CD8-positive, alpha-beta memory T cell (primary cell): ENCODE measurements around the gene BRK1. TPM values are rescaled to one million over a fixed set of nuclear protein-coding genes. Genes with fewer than 3 reads are reported as not detected.
"Not testable (repeated sequence)": the region's sequence is repeated elsewhere in the genome, so short reads cannot be mapped to it uniquely, and the experiment has no call there.

Experiments used
- CTCF ChIA-PET: fragments of 350-600 bp; sonication (Branson Sonifier 250); formaldehyde crosslinking; loops from one replicate; lab custom pipeline; 2021; ENCODE audit warnings: antibody characterized with exemption; lab: Charles Lee
- POLR2A ChIA-PET: fragments of 350-600 bp; sonication (Branson Sonifier 250); formaldehyde crosslinking; loops from one replicate; lab custom pipeline; 2021; ENCODE audit warnings: antibody characterized with exemption; lab: Charles Lee
- DNase-seq, 5 donors: peaks; one replicate each; pipeline versions ENCODE4 v3.0.0 to v3.0.0-alpha.2; 2020 to 2022; ENCODE audit warnings: mixed read lengths in 1 of 5
- H3K27ac ChIP-seq: one replicate; pipeline ENCODE4 v1.7.0; 2013; ENCODE audit warnings: low read depth, mild to moderate bottlenecking, low read length, moderate library complexity
- H3K27me3 ChIP-seq: 2 replicates; pipeline ENCODE4 v1.7.0; 2013; ENCODE audit warnings: low read length, mild to moderate bottlenecking; ENCODE audit not compliant: insufficient read depth, poor library complexity, severe bottlenecking
- H3K36me3 ChIP-seq: 2 replicates; pipeline ENCODE4 v1.7.0; 2013; ENCODE audit warnings: mild to moderate bottlenecking, low read length, moderate library complexity; ENCODE audit not compliant: insufficient read depth
- H3K4me1 ChIP-seq: 2 replicates; pipeline ENCODE4 v1.7.0; 2013; ENCODE audit warnings: mild to moderate bottlenecking, low read length, moderate library complexity; ENCODE audit not compliant: insufficient read depth
- H3K4me3 ChIP-seq: 2 replicates; pipeline ENCODE4 v1.7.0; 2013; ENCODE audit warnings: mild to moderate bottlenecking, low read length
- H3K9me3 ChIP-seq: 2 replicates; pipeline ENCODE4 v1.7.0; 2013; ENCODE audit warnings: mild to moderate bottlenecking, low read length
- H3K27ac Mint-ChIP-seq, 8 donors: one replicate each; pipeline ENCODE4 v1.8.0; 2020 to 2021; ENCODE audit warnings: mixed read lengths in 8 of 8, mild to moderate bottlenecking in 6 of 8, inconsistent platforms in 3 of 8, moderate library complexity in 3 of 8
- H3K27me3 Mint-ChIP-seq, 2 donors: one replicate each; pipeline ENCODE4 v1.8.0; 2020 to 2021; ENCODE audit warnings: mixed read lengths in 2 of 2, mild to moderate bottlenecking in 1 of 2, moderate library complexity in 1 of 2
- H3K36me3 Mint-ChIP-seq, 3 donors: one replicate each; pipeline ENCODE4 v1.8.0; 2020 to 2021; ENCODE audit warnings: mixed read lengths in 3 of 3, inconsistent platforms in 1 of 3, mild to moderate bottlenecking in 1 of 3
- H3K4me1 Mint-ChIP-seq, 3 donors: one replicate each; pipeline ENCODE4 v1.8.0; 2020 to 2021; ENCODE audit warnings: mixed read lengths in 3 of 3, inconsistent platforms in 1 of 3, mild to moderate bottlenecking in 1 of 3
- H3K4me3 Mint-ChIP-seq, 7 donors: one replicate each; pipeline ENCODE4 v1.8.0; 2020 to 2021; ENCODE audit warnings: mixed read lengths in 7 of 7, mild to moderate bottlenecking in 6 of 7, moderate library complexity in 4 of 7, inconsistent platforms in 2 of 7
- H3K9me3 Mint-ChIP-seq, 5 donors: one replicate each; pipeline ENCODE4 v1.8.0; 2020 to 2022; ENCODE audit warnings: mixed read lengths in 5 of 5, mild to moderate bottlenecking in 3 of 5, moderate library complexity in 2 of 5, inconsistent platforms in 1 of 5
- polyA plus RNA-seq: library from polyadenylated mRNA; unstranded; fragments of 300-500 nt; fragmentation: Illumina TruSeq; gene quantifications from one replicate; pipeline ENCODE4 v1.2.3, GENCODE V29; 2021
- total RNA-seq, 2 experiments: library from RNA; stranded (reverse); gene quantifications; one replicate each; pipeline ENCODE4 v1.2.3, GENCODE V29; 2021

The BRK1 gene
- 100 to 1,000 TPM; 105 to 106 TPM for total RNA-seq
- polyA plus RNA-seq, result 230 TPM

DNA sequence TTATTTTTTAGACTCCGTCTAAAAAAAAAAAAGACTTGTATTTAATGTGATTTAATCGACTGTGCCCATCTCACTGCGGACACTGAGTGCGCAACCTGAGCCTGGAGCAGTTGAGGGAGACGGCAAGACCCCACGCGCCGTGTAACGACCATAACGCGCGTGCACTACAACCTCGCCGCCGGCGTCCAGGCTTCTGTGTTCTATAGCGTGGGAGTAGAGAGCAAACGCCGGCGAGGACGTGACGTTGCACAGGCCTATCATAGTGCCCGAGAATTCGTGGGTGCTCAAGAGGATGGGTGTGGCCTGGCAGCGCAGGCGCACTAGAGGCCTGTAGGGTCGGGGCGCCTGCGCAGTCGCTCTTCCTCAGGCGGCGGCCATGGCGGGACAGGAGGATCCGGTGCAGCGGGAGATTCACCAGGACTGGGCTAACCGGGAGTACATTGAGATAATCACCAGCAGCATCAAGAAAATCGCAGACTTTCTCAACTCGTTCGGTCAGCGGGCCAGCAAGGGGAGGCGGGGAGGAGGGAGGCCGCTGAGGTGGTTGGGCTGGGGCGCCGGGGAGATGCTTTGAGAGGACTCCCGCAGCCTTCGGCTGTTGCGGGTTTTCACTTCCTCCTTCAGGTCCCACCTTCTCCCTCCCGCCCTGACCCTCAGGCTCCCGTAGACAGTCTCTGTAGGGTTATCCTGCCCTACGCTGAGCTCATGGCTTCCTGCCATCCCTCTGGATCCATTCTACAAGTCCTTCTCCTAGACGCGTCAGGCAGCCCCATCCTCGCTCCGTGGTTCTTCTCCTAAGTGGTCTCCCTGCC is at the start of gene BRK1:
BRK1 (plus strand) TSS at position 350 of the 812 bp plus-strand sequence; CDS start at position 377, 27 bp downstream.
- Histone ChIP-seq H3K4me1 (peaks cover 34% of the 10 kb centered on the region), H3K27ac (peak within 1 kb of the TSS; percentile 82), H3K36me3 (no peaks in the 10 kb centered on the region), H3K9me3 (no peaks in the 10 kb centered on the region), H3K27me3 (no peaks in the 10 kb centered on the region), H3K4me3 (peak within 1 kb of the TSS; percentile 96)
- Mint-ChIP-seq H3K27me3 (no peaks in the 10 kb centered on the region), H3K4me1 (peaks cover 34 to 47% (median 44%) of the 10 kb centered on the region in 3 donors), H3K4me3 (peak within 1 kb of the TSS; percentile 90 to 100 (median 99)), H3K27ac (peak within 1 kb of the TSS; percentile 87 to 100 (median 98)), H3K36me3 (peaks cover 0 to 25% (median 0%) of the 10 kb centered on the region in 3 donors), H3K9me3 (no peaks in the 10 kb centered on the region)
- POLR2A ChIA-PET, result interaction anchor here (0.6 to 1.1 kb wide), 7 partner anchors 104 to 182 kb away, joined by 3 to 10 read pairs (median 4); partner anchors contain the start of gene CRELD1
- DNase-seq, result peak; percentile 89 to 97 (median 91)
- CTCF ChIA-PET, result interaction anchor here (0.7 kb wide), 1 partner anchor 84 kb away, joined by 3 read pairs; no protein-coding TSS in a partner anchor

DNA sequence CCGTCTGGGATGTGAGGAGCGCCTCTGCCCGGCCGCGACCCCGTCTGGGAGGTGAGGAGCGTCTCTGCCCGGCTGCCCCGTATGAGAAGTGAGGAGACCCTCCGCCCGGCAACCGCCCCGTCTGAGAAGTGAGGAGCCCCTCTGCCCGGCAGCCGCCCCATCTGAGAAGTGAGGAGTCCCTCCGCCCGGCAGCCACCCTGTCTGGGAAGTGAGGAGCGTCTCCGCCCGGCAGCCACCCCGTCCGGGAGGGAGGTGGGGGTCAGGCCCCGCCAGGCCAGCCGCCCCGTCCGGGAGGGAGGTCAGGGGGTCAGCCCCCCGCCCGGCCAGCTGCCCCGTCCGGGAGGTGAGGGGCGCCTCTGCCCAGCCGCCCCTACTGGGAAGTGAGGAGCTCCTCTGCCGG is 45.4 kb upstream of the BRK1 start:
- H3K4me3 Mint-ChIP-seq, H3K4me3 ChIP-seq, H3K27me3 Mint-ChIP-seq, H3K27me3 ChIP-seq, H3K27ac ChIP-seq, H3K36me3 ChIP-seq, H3K27ac Mint-ChIP-seq, CTCF ChIA-PET, H3K9me3 ChIP-seq, H3K4me1 Mint-ChIP-seq, POLR2A ChIA-PET, H3K9me3 Mint-ChIP-seq, DNase-seq, H3K4me1 ChIP-seq: not testable (repeated sequence)
- peaks cover 11 to 44% (median 16%) of the 10 kb centered on the region in 3 donors for H3K36me3 Mint-ChIP-seq

DNA sequence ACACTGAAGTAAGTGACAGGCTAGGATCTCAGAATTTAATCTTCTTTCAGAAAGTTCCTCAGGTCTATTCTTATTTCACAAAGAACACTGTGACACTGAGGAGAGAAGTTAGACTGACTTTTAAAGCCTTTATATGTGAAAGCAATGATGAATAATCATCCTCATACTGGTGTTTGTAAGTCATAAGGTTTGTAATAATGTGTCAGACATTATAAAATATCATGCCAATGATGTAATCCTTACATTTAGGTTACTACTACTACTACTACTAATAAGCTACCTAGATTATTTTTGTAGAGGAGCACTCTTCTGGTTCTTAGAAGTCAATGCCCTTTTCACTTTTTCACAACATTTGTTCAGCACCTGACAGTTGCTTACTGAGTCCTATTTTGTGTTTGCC is 40.8 kb upstream of the BRK1 start:
- no peak overlapping the region for H3K27ac ChIP-seq
- no peaks in the 10 kb centered on the region for H3K9me3 Mint-ChIP-seq
- no peak for DNase-seq
- H3K27me3 ChIP-seq, result no peaks in the 10 kb centered on the region
- H3K4me3 ChIP-seq, result no peak overlapping the region
- H3K27me3 Mint-ChIP-seq, result no peaks in the 10 kb centered on the region
- H3K4me1 ChIP-seq, result no peaks in the 10 kb centered on the region
- CTCF ChIA-PET, result no interaction called here
- H3K36me3 ChIP-seq, result no peaks in the 10 kb centered on the region
- no peak overlapping the region for H3K4me3 Mint-ChIP-seq
- H3K27ac Mint-ChIP-seq, result no peak overlapping the region
- H3K4me1 Mint-ChIP-seq, result no peaks in the 10 kb centered on the region
- H3K9me3 ChIP-seq, result no peaks in the 10 kb centered on the region
- POLR2A ChIA-PET, result no interaction called here
- H3K36me3 Mint-ChIP-seq, result peaks cover 0 to 23% (median 8%) of the 10 kb centered on the region in 3 donors

DNA sequence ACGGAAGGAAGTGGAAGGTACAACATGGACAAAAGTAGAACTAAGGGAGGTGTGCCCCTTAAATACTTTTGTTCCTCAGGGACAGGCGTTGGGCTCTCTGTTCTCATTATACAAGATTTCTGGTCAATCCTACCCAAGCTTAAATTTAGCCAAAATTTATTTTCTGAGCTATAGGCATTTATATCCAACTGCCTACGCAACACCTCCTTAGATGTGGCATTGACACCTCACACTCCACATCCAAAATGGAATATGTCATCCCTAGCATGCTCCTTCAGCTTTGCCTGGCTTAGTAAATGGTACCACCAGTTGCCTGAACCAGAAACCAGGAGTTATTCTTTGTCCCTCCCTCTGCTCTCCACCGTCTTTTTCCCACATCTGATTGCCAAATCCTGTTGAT is 33.6 kb upstream of the BRK1 start:
- Mint-ChIP-seq H3K27ac (peak overlapping the region in 1 of 8 donors; percentile 17), H3K9me3 (no peaks in the 10 kb centered on the region), H3K36me3 (peaks cover 0 to 38% (median 13%) of the 10 kb centered on the region in 3 donors), H3K27me3 (no peaks in the 10 kb centered on the region), H3K4me1 (no peaks in the 10 kb centered on the region), H3K4me3 (no peak overlapping the region)
- ChIA-PET POLR2A (no interaction called here), CTCF (no interaction called here)
- H3K27ac ChIP-seq, result no peak overlapping the region
- no peak for DNase-seq
- no peaks in the 10 kb centered on the region for H3K9me3 ChIP-seq
- H3K4me3 ChIP-seq, result no peak overlapping the region
- H3K36me3 ChIP-seq, result no peaks in the 10 kb centered on the region
- no peaks in the 10 kb centered on the region for H3K27me3 ChIP-seq
- no peaks in the 10 kb centered on the region for H3K4me1 ChIP-seq

DNA sequence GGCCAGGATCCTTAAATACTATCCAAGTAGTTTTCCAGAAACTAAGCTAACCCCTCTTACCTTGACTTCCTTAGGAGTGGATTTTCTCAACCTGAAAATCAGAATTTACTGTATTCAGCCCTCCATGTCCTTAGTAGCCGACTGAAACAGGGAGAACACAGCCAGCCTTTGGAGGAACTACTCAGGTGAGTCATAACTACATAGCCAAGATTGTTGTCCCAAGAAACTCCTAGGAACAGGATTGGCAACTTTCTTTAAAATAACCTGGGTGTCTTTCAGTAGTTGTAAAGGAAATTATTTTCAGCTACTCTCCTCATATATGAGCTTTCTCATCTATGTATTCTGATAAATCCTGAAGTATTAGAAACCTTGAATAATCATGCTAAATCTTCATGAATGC is 29.7 kb upstream of the BRK1 start:
- H3K4me3 ChIP-seq, result no peak overlapping the region
- H3K27ac ChIP-seq, result no peak overlapping the region
- H3K9me3 ChIP-seq, result no peaks in the 10 kb centered on the region
- peaks cover 0 to 53% (median 19%) of the 10 kb centered on the region in 3 donors for H3K36me3 Mint-ChIP-seq
- H3K4me1 Mint-ChIP-seq, result no peaks in the 10 kb centered on the region
- H3K4me3 Mint-ChIP-seq, result no peak overlapping the region
- H3K9me3 Mint-ChIP-seq, result no peaks in the 10 kb centered on the region
- H3K36me3 ChIP-seq, result peaks cover 7% of the 10 kb centered on the region
- no peaks in the 10 kb centered on the region for H3K27me3 Mint-ChIP-seq
- DNase-seq, result no peak
- ChIA-PET POLR2A (no interaction called here), CTCF (no interaction called here)
- H3K27me3 ChIP-seq, result no peaks in the 10 kb centered on the region
- no peaks in the 10 kb centered on the region for H3K4me1 ChIP-seq
- no peak overlapping the region for H3K27ac Mint-ChIP-seq

DNA sequence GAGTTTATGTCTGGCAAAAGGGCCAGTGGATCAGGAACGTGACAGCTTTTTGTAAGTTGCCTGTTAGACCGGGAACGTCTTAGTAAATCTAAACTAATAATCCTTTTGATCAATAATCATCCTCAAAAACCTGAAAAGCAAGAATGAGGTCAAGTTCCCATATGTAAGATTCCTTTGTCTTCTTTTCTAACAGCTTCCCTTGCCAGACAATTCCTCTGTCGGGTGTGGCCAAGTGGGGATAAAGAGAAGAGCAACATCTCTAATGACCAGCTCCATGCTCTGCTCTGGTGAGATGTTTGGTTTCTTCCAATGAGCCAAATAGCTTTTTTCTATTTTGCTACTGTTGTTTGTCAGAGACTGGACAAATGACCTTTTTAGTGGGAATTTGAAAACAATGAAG is 27.2 kb upstream of the BRK1 start:
- Histone ChIP-seq H3K36me3 (peaks cover 13% of the 10 kb centered on the region), H3K27ac (no peak overlapping the region), H3K27me3 (no peaks in the 10 kb centered on the region), H3K4me3 (no peak overlapping the region), H3K9me3 (no peaks in the 10 kb centered on the region), H3K4me1 (no peaks in the 10 kb centered on the region)
- ChIA-PET CTCF (no interaction called here), POLR2A (no interaction called here)
- H3K27me3 Mint-ChIP-seq, result no peaks in the 10 kb centered on the region
- H3K4me1 Mint-ChIP-seq, result no peaks in the 10 kb centered on the region
- peak overlapping the region in 1 of 8 donors; percentile 26 for H3K27ac Mint-ChIP-seq
- no peaks in the 10 kb centered on the region for H3K9me3 Mint-ChIP-seq
- peaks cover 5 to 48% (median 15%) of the 10 kb centered on the region in 3 donors for H3K36me3 Mint-ChIP-seq
- no peak for DNase-seq
- H3K4me3 Mint-ChIP-seq, result no peak overlapping the region

DNA sequence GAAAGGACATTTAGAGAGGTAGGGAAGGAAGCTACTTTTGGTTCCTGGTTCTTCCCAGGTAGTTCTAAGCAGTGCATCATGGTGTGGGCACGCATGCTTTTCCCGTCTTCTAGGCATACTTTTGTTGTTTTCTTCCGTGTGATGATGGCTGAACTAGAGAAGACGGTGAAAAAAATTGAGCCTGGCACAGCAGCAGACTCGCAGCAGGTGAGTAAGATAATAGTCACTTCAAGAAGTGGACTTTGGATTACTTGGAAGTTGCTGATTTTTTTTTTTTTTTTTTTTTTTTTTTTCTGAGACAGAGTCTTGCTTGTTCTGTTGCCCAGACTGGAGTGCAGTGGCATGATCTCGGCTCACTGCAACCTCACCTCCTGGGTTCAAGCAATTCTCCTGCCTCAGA is 25.3 kb upstream of the BRK1 start:
- Histone ChIP-seq H3K27ac (no peak overlapping the region), H3K4me3 (no peak overlapping the region), H3K4me1 (no peaks in the 10 kb centered on the region), H3K27me3 (no peaks in the 10 kb centered on the region), H3K36me3 (peaks cover 14% of the 10 kb centered on the region), H3K9me3 (no peaks in the 10 kb centered on the region)
- H3K27ac Mint-ChIP-seq, result peak overlapping the region in 3 of 8 donors; percentile 20 to 50 (median 31)
- H3K27me3 Mint-ChIP-seq, result no peaks in the 10 kb centered on the region
- peaks cover 5 to 48% (median 13%) of the 10 kb centered on the region in 3 donors for H3K36me3 Mint-ChIP-seq
- ChIA-PET CTCF (interaction anchor here (1.9 kb wide), 1 partner anchor 157 kb away, joined by 4 read pairs; the partner anchor contains the start of gene CRELD1), POLR2A (no interaction called here)
- H3K4me1 Mint-ChIP-seq, result no peaks in the 10 kb centered on the region
- no peaks in the 10 kb centered on the region for H3K9me3 Mint-ChIP-seq
- H3K4me3 Mint-ChIP-seq, result no peak overlapping the region
- no peak for DNase-seq

DNA sequence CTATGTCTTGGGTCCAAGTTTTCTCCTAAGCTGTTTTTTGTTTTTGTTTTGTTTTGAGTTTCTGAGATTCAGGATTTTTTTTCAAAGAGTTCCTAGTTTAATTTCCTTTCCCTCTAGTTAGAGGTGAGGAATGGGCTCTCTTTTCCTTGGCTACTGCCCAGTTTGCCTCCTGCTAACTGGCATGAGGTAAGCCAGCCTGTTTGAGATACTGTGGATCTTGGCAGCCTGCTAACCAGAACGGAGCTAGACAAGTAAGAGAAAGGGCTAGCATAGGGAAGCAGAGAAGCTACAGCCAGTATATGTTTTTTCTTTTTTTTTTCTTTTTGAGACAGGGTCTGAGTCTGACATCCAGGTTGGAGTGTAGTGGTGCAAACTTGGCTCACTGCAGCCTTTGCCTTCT is 24.7 kb upstream of the BRK1 start:
- H3K27ac ChIP-seq, H3K9me3 ChIP-seq, DNase-seq, H3K9me3 Mint-ChIP-seq, H3K4me3 Mint-ChIP-seq, POLR2A ChIA-PET, H3K4me3 ChIP-seq, H3K27ac Mint-ChIP-seq, H3K27me3 ChIP-seq, H3K4me1 ChIP-seq, H3K4me1 Mint-ChIP-seq, H3K27me3 Mint-ChIP-seq: not testable (repeated sequence)
- CTCF ChIA-PET, result interaction anchor here (1.9 kb wide), 1 partner anchor 158 kb away, joined by 4 read pairs; the partner anchor contains the start of gene CRELD1
- peaks cover 5 to 47% (median 13%) of the 10 kb centered on the region in 3 donors for H3K36me3 Mint-ChIP-seq
- peaks cover 14% of the 10 kb centered on the region for H3K36me3 ChIP-seq
